GM19467 (cell line): ENCODE data around the gene ALDH1A2.

Experiments
- ATAC-seq: cut with Tn5 transposase; IDR thresholded peaks from one replicate; pipeline ENCODE4 v1.9.1; 2021; ENCODE audit warnings: mild to moderate bottlenecking, moderate library complexity; ENCODE audit not compliant: unreplicated experiment

ALDH1A2 gene

DNA sequence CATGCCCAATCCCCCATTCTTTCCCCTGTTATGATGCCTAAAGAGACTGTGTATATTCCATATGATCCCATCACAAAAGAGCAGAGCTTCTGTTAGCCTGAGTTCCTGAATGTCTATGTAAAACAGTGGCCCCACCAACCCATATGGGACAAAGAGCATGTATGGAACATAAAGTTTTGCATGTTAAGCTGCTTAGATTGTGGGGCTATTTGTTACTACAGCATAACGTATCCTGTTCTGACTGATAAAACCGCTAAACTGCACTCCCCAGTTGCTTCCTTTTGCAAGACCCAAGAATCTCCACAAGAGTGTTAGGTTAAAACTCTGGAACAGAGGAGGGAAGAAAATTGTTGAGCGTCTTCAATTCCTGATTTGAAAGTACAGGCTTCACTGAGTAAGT lies 154.8 kb downstream of the ALDH1A2 start:
- ATAC-seq, result no peak

DNA sequence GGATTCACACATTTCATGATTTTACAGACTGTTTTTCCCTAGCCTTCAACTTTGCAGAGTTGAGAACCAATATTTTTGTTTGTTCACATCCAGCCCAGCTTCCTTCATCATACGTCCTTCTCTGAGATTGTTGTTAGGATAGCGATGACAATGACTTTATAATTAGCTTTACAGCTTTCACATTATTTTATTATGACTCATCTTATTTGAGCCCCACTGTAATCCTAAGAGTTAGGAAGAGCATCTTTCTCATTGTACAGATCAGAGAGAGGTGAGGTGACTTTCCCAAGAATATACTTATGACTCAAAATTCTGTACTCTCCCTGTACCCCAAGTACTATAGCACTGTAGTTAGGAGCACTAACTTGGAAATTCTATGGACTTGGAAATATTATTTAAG lies 156.1 kb downstream of the ALDH1A2 start:
- ATAC-seq, result no peak

DNA sequence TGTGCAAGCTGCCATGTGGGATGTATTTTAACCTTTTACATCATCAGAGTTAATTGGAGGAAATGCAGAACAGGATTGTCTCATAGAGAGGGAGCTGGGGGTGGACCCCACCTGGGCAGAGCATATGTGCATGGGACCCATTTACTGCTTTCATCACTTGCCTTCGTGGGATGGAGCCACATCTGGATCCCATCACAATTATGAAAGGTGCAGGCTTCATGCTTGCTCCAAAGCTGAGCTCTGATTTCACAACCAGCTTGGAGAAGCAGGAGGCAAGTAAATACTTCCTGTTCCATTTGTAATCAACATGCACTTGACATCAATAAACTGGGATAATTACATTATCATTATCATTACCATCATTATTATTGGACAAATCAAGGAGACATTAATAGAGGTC lies 161.9 kb downstream of the ALDH1A2 start:
- ATAC-seq, result no peak
